Ectodermal cell (in vitro differentiated cells): ENCODE measurements around the gene KYNU.

Experiments used
- H3K27ac ChIP-seq: 2 replicates; pipeline ENCODE4 v1.7.0; 2013; ENCODE audit warnings: mild to moderate bottlenecking, low read depth, low read length; ENCODE audit not compliant: insufficient read depth, poor library complexity, severe bottlenecking
- H3K27me3 ChIP-seq: 2 replicates; pipeline ENCODE4 v1.7.0; 2013; ENCODE audit warnings: mild to moderate bottlenecking, low read length; ENCODE audit not compliant: insufficient read depth, control insufficient read depth, poor library complexity, severe bottlenecking
- H3K36me3 ChIP-seq: one replicate; pipeline ENCODE4 v1.7.0; 2013; ENCODE audit warnings: low read length; ENCODE audit not compliant: control insufficient read depth, insufficient read depth
- H3K4me1 ChIP-seq: one replicate; pipeline ENCODE4 v1.7.0; 2013; ENCODE audit warnings: low read length; ENCODE audit not compliant: control insufficient read depth, insufficient read depth
- H3K4me3 ChIP-seq: 2 replicates; pipeline ENCODE4 v1.7.0; 2013; ENCODE audit warnings: low read depth, low read length, control low read depth; ENCODE audit not compliant: insufficient read depth
- H3K9me3 ChIP-seq: 2 replicates; pipeline ENCODE4 v1.7.0; 2013; ENCODE audit warnings: mild to moderate bottlenecking, low read length, moderate library complexity; ENCODE audit not compliant: control insufficient read depth
- WGBS, 2 experiments: methylation state at CpG; one replicate each; pipeline ENCODE4 v1.1.7; 2013; ENCODE audit warnings: missing lambda C conversion rate in 2 of 2; 5-methylcytosine and 5-hydroxymethylcytosine counted together

The KYNU gene

GRCh38 chr2:142869461-142870106 is 7.9 kb upstream of the KYNU start:
- WGBS, 2 experiments: 83 to 97% methylated on average over 4 to 5 of the region's 5 CpGs
- Histone ChIP-seq H3K27me3 (no peaks in the 10 kb centered on the region), H3K4me3 (no peak overlapping the region), H3K9me3 (no peaks in the 10 kb centered on the region), H3K4me1 (no peaks in the 10 kb centered on the region), H3K27ac (no peak overlapping the region), H3K36me3 (no peaks in the 10 kb centered on the region)

- no peak overlapping the region for H3K27ac ChIP-seq
- H3K4me1 ChIP-seq: no peaks in the 10 kb centered on the region
- WGBS, 2 experiments: 74 to 77% methylated on average over 2 of the region's 2 CpGs
- H3K36me3 ChIP-seq: no peaks in the 10 kb centered on the region
- H3K4me3 ChIP-seq: no peak overlapping the region
- no peaks in the 10 kb centered on the region for H3K9me3 ChIP-seq
- no peaks in the 10 kb centered on the region for H3K27me3 ChIP-seq
Measured at GRCh38 chr2:142870526-142870925, 6.9 kb upstream of the KYNU start.

- no peak overlapping the region for H3K27ac ChIP-seq
- WGBS, 2 experiments: 93 to 94% methylated on average over 6 of the region's 6 CpGs
- H3K4me3 ChIP-seq: no peak overlapping the region
Measured at GRCh38 chr2:142871396-142871795, 6.1 kb upstream of the KYNU start.

GRCh38 chr2:142872882-142873724 is 4.4 kb upstream of the KYNU start:
- no peaks in the 10 kb centered on the region for H3K4me1 ChIP-seq
- H3K9me3 ChIP-seq: no peaks in the 10 kb centered on the region
- no peak overlapping the region for H3K4me3 ChIP-seq
- 93 to 94% methylated on average over 5 to 6 of the region's 6 CpGs for WGBS, 2 experiments
- no peak overlapping the region for H3K27ac ChIP-seq
- H3K36me3 ChIP-seq: no peaks in the 10 kb centered on the region
- no peaks in the 10 kb centered on the region for H3K27me3 ChIP-seq

More at GRCh38 chr2:142871396-142871795, 6.1 kb upstream of the KYNU start:
- Histone ChIP-seq H3K27me3 (no peaks in the 10 kb centered on the region), H3K9me3 (no peaks in the 10 kb centered on the region), H3K4me1 (no peaks in the 10 kb centered on the region), H3K36me3 (no peaks in the 10 kb centered on the region)

- Histone ChIP-seq H3K36me3 (no peaks in the 10 kb centered on the region), H3K4me1 (no peaks in the 10 kb centered on the region), H3K27ac (no peak overlapping the region), H3K9me3 (no peaks in the 10 kb centered on the region), H3K27me3 (no peaks in the 10 kb centered on the region), H3K4me3 (no peak overlapping the region)
- WGBS, 2 experiments: 91% methylated on average over 1 of the region's 1 CpG; no CpG with 5 or more reads in 1 of the 2 experiments
Measured at GRCh38 chr2:142873831-142874287, 3.6 kb upstream of the KYNU start.

- H3K27me3 ChIP-seq: no peaks in the 10 kb centered on the region
- 96% methylated on average over 2 of the region's 2 CpGs; no CpG with 5 or more reads in 1 of the 2 experiments for WGBS, 2 experiments
- H3K9me3 ChIP-seq: no peaks in the 10 kb centered on the region
- H3K4me3 ChIP-seq: no peak overlapping the region
- no peaks in the 10 kb centered on the region for H3K4me1 ChIP-seq
- no peaks in the 10 kb centered on the region for H3K36me3 ChIP-seq
- no peak overlapping the region for H3K27ac ChIP-seq
Measured at GRCh38 chr2:142874293-142874814, 3.1 kb upstream of the KYNU start.

GRCh38 chr2:142875010-142875409 is 2.5 kb upstream of the KYNU start:
- no peaks in the 10 kb centered on the region for H3K36me3 ChIP-seq
- WGBS, 2 experiments: 97 to 98% methylated on average over 6 of the region's 6 CpGs
- no peaks in the 10 kb centered on the region for H3K27me3 ChIP-seq
- H3K4me3 ChIP-seq: no peak overlapping the region
- H3K9me3 ChIP-seq: no peaks in the 10 kb centered on the region
- no peak overlapping the region for H3K27ac ChIP-seq
- H3K4me1 ChIP-seq: no peaks in the 10 kb centered on the region

- Histone ChIP-seq H3K4me3 (no peak overlapping the region), H3K4me1 (no peaks in the 10 kb centered on the region), H3K9me3 (no peaks in the 10 kb centered on the region), H3K27ac (no peak overlapping the region), H3K36me3 (no peaks in the 10 kb centered on the region), H3K27me3 (no peaks in the 10 kb centered on the region)
- WGBS, 2 experiments: 90 to 100% methylated on average over 2 of the region's 4 CpGs
Measured at GRCh38 chr2:142875652-142876051, 1.8 kb upstream of the KYNU start.

GRCh38 chr2:142876423-142876822 is 1.0 kb upstream of the KYNU start:
- Histone ChIP-seq H3K36me3 (no peaks in the 10 kb centered on the region), H3K27ac (no peak overlapping the region), H3K9me3 (no peaks in the 10 kb centered on the region), H3K27me3 (no peaks in the 10 kb centered on the region), H3K4me1 (no peaks in the 10 kb centered on the region), H3K4me3 (no peak overlapping the region)
- WGBS, 2 experiments: 93 to 96% methylated on average over 1 of the region's 2 CpGs

- Histone ChIP-seq H3K27ac (no peak overlapping the region), H3K4me1 (no peaks in the 10 kb centered on the region), H3K36me3 (no peaks in the 10 kb centered on the region), H3K27me3 (no peaks in the 10 kb centered on the region), H3K9me3 (no peaks in the 10 kb centered on the region), H3K4me3 (no peak overlapping the region)
- 88 to 100% methylated on average over 3 to 5 of the region's 6 CpGs for WGBS, 2 experiments
Measured at GRCh38 chr2:142878031-142878678, 691 bp downstream of the KYNU start.
